NCI-H2171 treated with DMSO at 0.1 percent for 48 hours (cell line): ENCODE data around the gene MAPK13.
"Not testable (repeated sequence)": the region's sequence is repeated elsewhere in the genome, so short reads cannot be mapped to it uniquely, and the experiment has no call there.

Experiments used
- DNase-seq: peaks from one replicate; lab custom pipeline; 2025; lab: John Stamatoyannopoulos, UW

MAPK13 gene

GRCh38 chr6:36127462-36128016 lies 2.8 kb upstream of the MAPK13 start:
- no peak for DNase-seq

GRCh38 chr6:36128073-36128472 lies 2.2 kb upstream of the MAPK13 start:
- no peak for DNase-seq

GRCh38 chr6:36128793-36129192 lies 1.5 kb upstream of the MAPK13 start:
- no peak for DNase-seq

- DNase-seq = not testable (repeated sequence)
These were observed 979 bp upstream of the MAPK13 start for GRCh38 chr6:36129334-36129733.

GRCh38 chr6:36130667-36131510 lies 576 bp downstream of the MAPK13 start:
- peak; percentile 57 for DNase-seq

GRCh38 chr6:36131511-36132245 lies 1.4 kb downstream of the MAPK13 start:
- peak; percentile 41 for DNase-seq

- peak; percentile 34 for DNase-seq
These were observed 2.1 kb downstream of the MAPK13 start for GRCh38 chr6:36132246-36132895.

- no peak for DNase-seq
These were observed 2.8 kb downstream of the MAPK13 start for GRCh38 chr6:36133148-36133547.

- DNase-seq = no peak
These were observed 3.6 kb downstream of the MAPK13 start for GRCh38 chr6:36133912-36134311.

- DNase-seq = peak; percentile 59
These were observed 4.9 kb downstream of the MAPK13 start for GRCh38 chr6:36135053-36135731.

- DNase-seq = no peak
These were observed 5.7 kb downstream of the MAPK13 start for GRCh38 chr6:36136034-36136433.

GRCh38 chr6:36136551-36136950 lies 6.2 kb downstream of the MAPK13 start:
- DNase-seq = no peak

GRCh38 chr6:36138667-36139066 lies 8.4 kb downstream of the MAPK13 start:
- no peak for DNase-seq

- peak; percentile 79 for DNase-seq
These were observed 9.1 kb downstream of the MAPK13 start for GRCh38 chr6:36139431-36139830.

- DNase-seq = peak; percentile 97
These were observed 9.8 kb downstream of the MAPK13 start for GRCh38 chr6:36139991-36140710.

GRCh38 chr6:36141091-36141490 lies 10.8 kb downstream of the MAPK13 start:
- DNase-seq = no peak

- no peak for DNase-seq
These were observed 11.6 kb downstream of the MAPK13 start for GRCh38 chr6:36141961-36142360.

- no peak for DNase-seq
These were observed 12.9 kb downstream of the MAPK13 start for GRCh38 chr6:36142971-36143838.

GRCh38 chr6:36145495-36145894 lies 15.2 kb downstream of the MAPK13 start:
- no peak for DNase-seq

GRCh38 chr6:36147294-36147693 lies 17.0 kb downstream of the MAPK13 start:
- no peak for DNase-seq
